BE2C (cell line): ENCODE data around the gene SLC27A2.
A peak's percentile ranks its signal among the peaks of the same experiment; 100 is the strongest.

Experiments
- DNase-seq: peaks from one replicate; pipeline ENCODE4 v3.0.0-alpha.2; 2020
- H3K27me3 ChIP-seq: fragments of 250-450 bp; sonication (Bioruptor Pico); 2 replicates; pipeline ENCODE4 v1.5.1; 2020; ENCODE audit warnings: mild to moderate bottlenecking
- H3K36me3 ChIP-seq: fragments of 250-450 bp; sonication (Bioruptor Pico); 2 replicates; pipeline ENCODE4 v1.5.1; 2020; ENCODE audit warnings: mild to moderate bottlenecking
- H3K4me1 ChIP-seq: fragments of 250-450 bp; sonication (Bioruptor Pico); 2 replicates; pipeline ENCODE4 v1.5.1; 2020
- H3K4me3 ChIP-seq: 2 replicates; pipeline ENCODE4 v1.5.1; 2011; ENCODE audit warnings: low read depth, low read length
- H3K9me3 ChIP-seq: fragments of 250-450 bp; sonication (Bioruptor Pico); 2 replicates; pipeline ENCODE4 v1.5.1; 2020
- TF ChIP-seq, protein P1 (sequence below): IDR thresholded peaks from 2 replicates; pipeline ENCODE4 v1.5.1; 2012; ENCODE audit warnings: mild to moderate bottlenecking, low read depth, low read length

Gene SLC27A2

DNA sequence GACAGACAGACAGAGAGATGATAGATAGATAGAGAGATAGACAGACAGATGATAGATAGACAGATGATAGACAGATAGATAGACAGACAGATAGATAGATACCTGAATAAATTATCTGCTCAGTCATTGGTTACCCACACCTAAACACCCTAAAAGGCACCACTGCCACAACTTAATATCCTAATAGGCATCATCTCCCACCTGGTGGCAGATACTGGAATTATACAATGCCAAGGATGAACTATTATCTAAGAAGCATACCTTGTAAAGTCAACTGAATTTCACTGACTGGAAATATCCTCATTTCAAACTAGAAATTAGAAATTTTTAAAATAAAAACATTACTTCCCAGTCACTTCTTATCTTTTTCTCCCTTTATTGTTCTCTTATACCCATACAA, 43.6 kb upstream of the SLC27A2 start:
- Histone ChIP-seq H3K27me3 (no peaks in the 10 kb centered on the region; the same call in 1 of the 2 replicates), H3K36me3 (no peaks in the 10 kb centered on the region), H3K4me1 (no peaks in the 10 kb centered on the region), H3K4me3 (no peak overlapping the region), H3K9me3 (0 out of 2 replicates have a peak, but pooled peaks cover 3% of the 10 kb centered on the region)
- TF ChIP-seq, protein P1, sequence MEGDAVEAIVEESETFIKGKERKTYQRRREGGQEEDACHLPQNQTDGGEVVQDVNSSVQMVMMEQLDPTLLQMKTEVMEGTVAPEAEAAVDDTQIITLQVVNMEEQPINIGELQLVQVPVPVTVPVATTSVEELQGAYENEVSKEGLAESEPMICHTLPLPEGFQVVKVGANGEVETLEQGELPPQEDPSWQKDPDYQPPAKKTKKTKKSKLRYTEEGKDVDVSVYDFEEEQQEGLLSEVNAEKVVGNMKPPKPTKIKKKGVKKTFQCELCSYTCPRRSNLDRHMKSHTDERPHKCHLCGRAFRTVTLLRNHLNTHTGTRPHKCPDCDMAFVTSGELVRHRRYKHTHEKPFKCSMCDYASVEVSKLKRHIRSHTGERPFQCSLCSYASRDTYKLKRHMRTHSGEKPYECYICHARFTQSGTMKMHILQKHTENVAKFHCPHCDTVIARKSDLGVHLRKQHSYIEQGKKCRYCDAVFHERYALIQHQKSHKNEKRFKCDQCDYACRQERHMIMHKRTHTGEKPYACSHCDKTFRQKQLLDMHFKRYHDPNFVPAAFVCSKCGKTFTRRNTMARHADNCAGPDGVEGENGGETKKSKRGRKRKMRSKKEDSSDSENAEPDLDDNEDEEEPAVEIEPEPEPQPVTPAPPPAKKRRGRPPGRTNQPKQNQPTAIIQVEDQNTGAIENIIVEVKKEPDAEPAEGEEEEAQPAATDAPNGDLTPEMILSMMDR, result peak; percentile 33
- DNase-seq, result no peak

DNA sequence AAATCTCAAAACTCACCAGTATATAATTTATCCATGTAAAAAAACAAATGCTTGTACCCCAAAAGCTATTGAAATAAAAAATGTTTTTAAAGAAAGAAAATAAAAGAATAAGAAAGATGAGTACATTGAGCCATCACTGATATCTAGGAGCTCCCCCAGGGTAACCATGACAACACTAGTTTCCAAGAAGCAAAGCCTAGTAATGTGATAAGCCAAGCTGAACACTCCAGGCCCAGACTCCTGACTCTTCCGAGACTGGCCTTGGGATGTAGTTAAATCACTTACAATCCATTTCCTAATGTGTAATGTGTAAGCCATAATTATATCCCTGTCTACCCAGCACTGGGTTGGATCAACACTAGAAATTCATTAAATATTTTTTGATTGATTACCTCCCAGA, 41.9 kb upstream of the SLC27A2 start:
- Histone ChIP-seq H3K9me3 (0 out of 2 replicates have a peak, but pooled peaks cover 3% of the 10 kb centered on the region), H3K4me1 (no peaks in the 10 kb centered on the region), H3K27me3 (no peaks in the 10 kb centered on the region), H3K36me3 (no peaks in the 10 kb centered on the region), H3K4me3 (no peak overlapping the region)
- no peak for DNase-seq
- TF ChIP-seq, protein P1, result no peak

- Histone ChIP-seq H3K4me1 (no peaks in the 10 kb centered on the region), H3K9me3 (0 out of 2 replicates have a peak, but pooled peaks cover 3% of the 10 kb centered on the region), H3K27me3 (no peaks in the 10 kb centered on the region), H3K36me3 (no peaks in the 10 kb centered on the region), H3K4me3 (no peak overlapping the region)
- DNase-seq, result no peak
- TF ChIP-seq, protein P1, result no peak
Observed at GRCh38 chr15:50140983-50141382, 41.0 kb upstream of the SLC27A2 start.

DNA sequence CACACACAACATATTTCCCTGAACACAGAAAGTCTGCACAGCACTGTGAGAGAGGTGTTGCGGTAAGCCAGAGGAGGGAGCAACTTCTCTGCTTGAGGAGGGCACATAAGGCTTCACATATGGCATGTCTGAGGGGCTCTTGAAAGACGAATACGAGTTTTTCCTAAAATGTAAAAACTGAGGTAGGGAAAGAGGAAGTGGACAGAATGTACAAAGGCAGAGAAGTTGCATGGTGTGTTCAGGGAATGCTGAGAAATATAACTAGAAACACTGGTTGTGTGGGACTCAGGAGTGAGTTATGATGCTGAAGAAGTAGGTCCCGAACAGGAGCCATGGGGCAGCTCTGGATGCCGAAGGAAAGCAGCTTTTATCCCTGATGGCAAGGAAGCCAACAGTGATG, 40.1 kb upstream of the SLC27A2 start:
- Histone ChIP-seq H3K4me1 (no peaks in the 10 kb centered on the region), H3K27me3 (no peaks in the 10 kb centered on the region), H3K36me3 (no peaks in the 10 kb centered on the region), H3K9me3 (0 out of 2 replicates have a peak, but pooled peaks cover 3% of the 10 kb centered on the region), H3K4me3 (no peak overlapping the region)
- TF ChIP-seq, protein P1, result no peak
- DNase-seq, result no peak

GRCh38 chr15:50143255-50143860, 38.6 kb upstream of the SLC27A2 start:
- no peak overlapping the region for H3K4me3 ChIP-seq
- TF ChIP-seq, protein P1, result no peak
- H3K36me3 ChIP-seq, result no peaks in the 10 kb centered on the region
- H3K27me3 ChIP-seq, result no peaks in the 10 kb centered on the region
- no peaks in the 10 kb centered on the region for H3K4me1 ChIP-seq
- no peak for DNase-seq
- no peaks in the 10 kb centered on the region for H3K9me3 ChIP-seq

- TF ChIP-seq, protein P1, result no peak
- Histone ChIP-seq H3K36me3 (no peaks in the 10 kb centered on the region), H3K4me1 (no peaks in the 10 kb centered on the region)
Observed at GRCh38 chr15:50144341-50145120, 37.5 kb upstream of the SLC27A2 start.

More at GRCh38 chr15:50144341-50145120, 37.5 kb upstream of the SLC27A2 start:
- H3K9me3 ChIP-seq, result no peaks in the 10 kb centered on the region
- no peak for DNase-seq
- H3K4me3 ChIP-seq, result no peak overlapping the region
- no peaks in the 10 kb centered on the region for H3K27me3 ChIP-seq
